Uterus (tissue), 2 donors: ENCODE measurements around the gene PTPN14.

Source experiments
- POLR2A ChIP-seq, 2 donors: fragments of 450-650 bp; IDR thresholded peaks; one replicate each; pipeline ENCODE4 v1.6.1; 2016; ENCODE audit warnings: antibody characterized with exemption in 2 of 2, mild to moderate bottlenecking in 1 of 2, moderate library complexity in 1 of 2
- TF ChIP-seq, protein P1 (sequence below), 4 experiments: fragments of 200-600 bp in 2 of 4; fragments of 450-650 bp in 2 of 4; sonication (generic) in 2 of 4; IDR thresholded peaks; one replicate each; pipeline ENCODE4 v1.5.1; 2016 to 2019; ENCODE audit warnings: antibody characterized with exemption in 4 of 4, mild to moderate bottlenecking in 2 of 4, moderate library complexity in 1 of 4

GRCh38 chr1:214515544-214516433, 35.6 kb downstream of the PTPN14 start:
- TF ChIP-seq, protein P1, sequence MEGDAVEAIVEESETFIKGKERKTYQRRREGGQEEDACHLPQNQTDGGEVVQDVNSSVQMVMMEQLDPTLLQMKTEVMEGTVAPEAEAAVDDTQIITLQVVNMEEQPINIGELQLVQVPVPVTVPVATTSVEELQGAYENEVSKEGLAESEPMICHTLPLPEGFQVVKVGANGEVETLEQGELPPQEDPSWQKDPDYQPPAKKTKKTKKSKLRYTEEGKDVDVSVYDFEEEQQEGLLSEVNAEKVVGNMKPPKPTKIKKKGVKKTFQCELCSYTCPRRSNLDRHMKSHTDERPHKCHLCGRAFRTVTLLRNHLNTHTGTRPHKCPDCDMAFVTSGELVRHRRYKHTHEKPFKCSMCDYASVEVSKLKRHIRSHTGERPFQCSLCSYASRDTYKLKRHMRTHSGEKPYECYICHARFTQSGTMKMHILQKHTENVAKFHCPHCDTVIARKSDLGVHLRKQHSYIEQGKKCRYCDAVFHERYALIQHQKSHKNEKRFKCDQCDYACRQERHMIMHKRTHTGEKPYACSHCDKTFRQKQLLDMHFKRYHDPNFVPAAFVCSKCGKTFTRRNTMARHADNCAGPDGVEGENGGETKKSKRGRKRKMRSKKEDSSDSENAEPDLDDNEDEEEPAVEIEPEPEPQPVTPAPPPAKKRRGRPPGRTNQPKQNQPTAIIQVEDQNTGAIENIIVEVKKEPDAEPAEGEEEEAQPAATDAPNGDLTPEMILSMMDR (IDR thresholded peaks at IDR 0.05), result no peak
- TF ChIP-seq POLR2A (IDR thresholded peaks at IDR 0.05), result no peak
